NCI-H510A (cell line): ENCODE data around the gene CRABP2.

Experiments used
- DNase-seq: peaks from one replicate; lab custom pipeline; 2025; lab: John Stamatoyannopoulos, UW

The CRABP2 gene

GRCh38 chr1:156654700-156655099 lies 50.7 kb downstream of the CRABP2 start:
- DNase-seq = no peak

- DNase-seq = no peak
Measured at GRCh38 chr1:156652992-156653355, 52.4 kb downstream of the CRABP2 start.

- no peak for DNase-seq
Measured at GRCh38 chr1:156652131-156652991, 53.0 kb downstream of the CRABP2 start.
